Sigmoid colon (tissue), 4 donors: ENCODE data around the gene FTCD.

Experiments used
- EP300 ChIP-seq, 4 donors: sonication (generic); formaldehyde crosslinking; IDR thresholded peaks; one replicate each; pipeline ENCODE4 v1.6.1; 2017; ENCODE audit warnings: antibody characterized with exemption in 4 of 4
- POLR2A ChIP-seq, 2 donors: fragments of 450-650 bp; IDR thresholded peaks; one replicate each; pipeline ENCODE4 v1.6.1; 2016; ENCODE audit warnings: antibody characterized with exemption in 2 of 2, mild to moderate bottlenecking in 2 of 2, moderate library complexity in 2 of 2
- POLR2AphosphoS5 ChIP-seq, 4 donors: sonication (generic); formaldehyde crosslinking; IDR thresholded peaks; one replicate each; pipeline ENCODE4 v1.6.1; 2017; ENCODE audit warnings: antibody characterized with exemption in 4 of 4
- TF ChIP-seq, protein P1 (sequence below), 4 experiments: fragments of 450-650 bp in 3 of 4; fragments of 200-600 bp in 1 of 4; IDR thresholded peaks; one replicate each; pipeline ENCODE4 v1.5.1; 2016 to 2019; ENCODE audit warnings: antibody characterized with exemption in 4 of 4, mild to moderate bottlenecking in 3 of 4, moderate library complexity in 2 of 4

DNA sequence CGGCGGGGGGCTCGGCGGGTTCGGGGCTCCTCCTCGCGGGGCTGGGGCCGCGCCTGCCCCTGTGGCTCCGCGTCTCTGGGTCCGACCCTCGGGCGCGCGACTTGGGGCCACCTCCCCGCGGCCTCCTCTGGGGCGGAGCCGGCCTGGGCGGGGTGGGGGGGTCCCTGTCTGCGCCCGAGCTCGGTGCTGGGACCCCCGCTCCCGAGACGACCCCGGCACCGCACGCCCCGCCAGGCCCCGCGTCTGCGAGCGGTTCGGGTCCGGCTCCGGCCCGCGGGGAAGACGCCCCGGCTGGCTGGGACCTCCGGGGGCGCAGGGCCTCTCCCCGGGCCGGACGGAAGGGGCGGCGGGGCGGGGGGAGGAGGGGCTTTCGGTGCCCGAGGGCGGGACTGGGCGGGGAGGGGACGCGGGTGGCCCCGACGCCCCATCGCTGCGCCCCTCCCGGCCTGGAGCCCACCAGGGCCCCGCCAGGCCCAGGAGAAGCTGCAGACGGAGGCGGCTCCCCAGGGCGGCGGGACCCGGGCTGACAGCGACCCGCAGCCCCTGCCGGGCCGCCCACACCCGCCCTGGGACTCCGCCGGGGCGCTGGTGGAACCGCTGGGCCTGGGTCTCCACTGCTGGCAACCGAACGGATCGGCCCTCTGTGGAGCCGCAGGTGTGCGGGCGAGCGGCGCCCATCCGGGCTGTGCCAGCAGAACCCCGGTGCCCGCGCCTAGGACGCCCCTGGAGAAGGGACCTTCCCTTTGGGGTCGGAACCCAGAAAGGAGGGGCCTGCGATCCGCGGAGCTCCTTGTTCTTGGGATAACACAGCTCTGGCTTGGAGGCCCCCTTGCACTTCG is 56.9 kb downstream of the FTCD start:
- TF ChIP-seq, protein P1, sequence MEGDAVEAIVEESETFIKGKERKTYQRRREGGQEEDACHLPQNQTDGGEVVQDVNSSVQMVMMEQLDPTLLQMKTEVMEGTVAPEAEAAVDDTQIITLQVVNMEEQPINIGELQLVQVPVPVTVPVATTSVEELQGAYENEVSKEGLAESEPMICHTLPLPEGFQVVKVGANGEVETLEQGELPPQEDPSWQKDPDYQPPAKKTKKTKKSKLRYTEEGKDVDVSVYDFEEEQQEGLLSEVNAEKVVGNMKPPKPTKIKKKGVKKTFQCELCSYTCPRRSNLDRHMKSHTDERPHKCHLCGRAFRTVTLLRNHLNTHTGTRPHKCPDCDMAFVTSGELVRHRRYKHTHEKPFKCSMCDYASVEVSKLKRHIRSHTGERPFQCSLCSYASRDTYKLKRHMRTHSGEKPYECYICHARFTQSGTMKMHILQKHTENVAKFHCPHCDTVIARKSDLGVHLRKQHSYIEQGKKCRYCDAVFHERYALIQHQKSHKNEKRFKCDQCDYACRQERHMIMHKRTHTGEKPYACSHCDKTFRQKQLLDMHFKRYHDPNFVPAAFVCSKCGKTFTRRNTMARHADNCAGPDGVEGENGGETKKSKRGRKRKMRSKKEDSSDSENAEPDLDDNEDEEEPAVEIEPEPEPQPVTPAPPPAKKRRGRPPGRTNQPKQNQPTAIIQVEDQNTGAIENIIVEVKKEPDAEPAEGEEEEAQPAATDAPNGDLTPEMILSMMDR (IDR thresholded peaks at IDR 0.05) = no peak
- TF ChIP-seq POLR2A (IDR thresholded peaks at IDR 0.05) (no peak), POLR2AphosphoS5 (IDR thresholded peaks at IDR 0.05) (peak in 1 of 4 donors; percentile 41), EP300 (IDR thresholded peaks at IDR 0.05) (no peak)
